ENCODE results near the gene SH3TC1.

The SH3TC1 gene

GRCh38 chr4:8228319-8229250, 29.5 kb downstream of the SH3TC1 start:
- DNase-seq (ENCODE audit: low spot score): peak; percentile 49
- FAIRE-seq: no peak

GRCh38 chr4:8229331-8229975, 30.4 kb downstream of the SH3TC1 start:
- DNase-seq (ENCODE audit: low spot score) (no peak), FAIRE-seq (no peak)

- no peak for DNase-seq (ENCODE audit: low spot score)
- FAIRE-seq: no peak
Observed at GRCh38 chr4:8230033-8230432, 30.9 kb downstream of the SH3TC1 start.

- no peak for DNase-seq (ENCODE audit: low spot score)
- no peak for FAIRE-seq
Observed at GRCh38 chr4:8230891-8231290, 31.8 kb downstream of the SH3TC1 start.

- FAIRE-seq (no peak), DNase-seq (ENCODE audit: low spot score) (no peak)
Observed at GRCh38 chr4:8231551-8232049, 32.5 kb downstream of the SH3TC1 start.

GRCh38 chr4:8232748-8233147, 33.7 kb downstream of the SH3TC1 start:
- DNase-seq (ENCODE audit: low spot score): no peak
- no peak for FAIRE-seq

GRCh38 chr4:8233672-8234484, 34.8 kb downstream of the SH3TC1 start:
- FAIRE-seq (peak; percentile 83), DNase-seq (ENCODE audit: low spot score) (no peak)

- FAIRE-seq: no peak
- DNase-seq (ENCODE audit: low spot score): no peak
Observed at GRCh38 chr4:8234715-8235114, 35.6 kb downstream of the SH3TC1 start.

- FAIRE-seq (no peak), DNase-seq (ENCODE audit: low spot score) (no peak)
Observed at GRCh38 chr4:8235224-8235623, 36.1 kb downstream of the SH3TC1 start.

GRCh38 chr4:8235686-8236085, 36.6 kb downstream of the SH3TC1 start:
- FAIRE-seq (no peak), DNase-seq (ENCODE audit: low spot score) (no peak)

GRCh38 chr4:8236106-8236919, 37.2 kb downstream of the SH3TC1 start:
- FAIRE-seq: no peak

GRCh38 chr4:8236920-8237195, 37.8 kb downstream of the SH3TC1 start:
- no peak for DNase-seq (ENCODE audit: low spot score)
- no peak for FAIRE-seq

More at GRCh38 chr4:8236106-8236919, 37.2 kb downstream of the SH3TC1 start:
- DNase-seq (ENCODE audit: low spot score): no peak

- FAIRE-seq: no peak
- no peak for DNase-seq (ENCODE audit: low spot score)
Observed at GRCh38 chr4:8237256-8237989, 38.3 kb downstream of the SH3TC1 start.

GRCh38 chr4:8238036-8238511, 39.0 kb downstream of the SH3TC1 start:
- DNase-seq (ENCODE audit: low spot score) (no peak), FAIRE-seq (no peak)

- FAIRE-seq (no peak), DNase-seq (ENCODE audit: low spot score) (no peak)
Observed at GRCh38 chr4:8238515-8239053, 39.5 kb downstream of the SH3TC1 start.

- FAIRE-seq: no peak
- no peak for DNase-seq (ENCODE audit: low spot score)
Observed at GRCh38 chr4:8239226-8239625, 40.1 kb downstream of the SH3TC1 start.

- DNase-seq (ENCODE audit: low spot score): no peak
- FAIRE-seq: no peak
Observed at GRCh38 chr4:8239661-8240060, 40.6 kb downstream of the SH3TC1 start.

- no peak for DNase-seq (ENCODE audit: low spot score)
- no peak for FAIRE-seq
Observed at GRCh38 chr4:8240211-8241041, 41.3 kb downstream of the SH3TC1 start.

- no peak for FAIRE-seq
- no peak for DNase-seq (ENCODE audit: low spot score)
Observed at GRCh38 chr4:8241211-8241779, 42.2 kb downstream of the SH3TC1 start.

Data from urothelium cell line (cell line).